Immature natural killer cell (primary cell): ENCODE measurements around the gene SERPINB1. TPM values are rescaled to one million over a fixed set of nuclear protein-coding genes. Genes with fewer than 3 reads are reported as not detected.
"Not testable (repeated sequence)": the region's sequence is repeated elsewhere in the genome, so short reads cannot be mapped to it uniquely, and the experiment has no call there.

Experiments used
- DNase-seq, 3 donors: peaks; one replicate each; pipeline ENCODE4 v3.0.0; 2022; ENCODE audit warnings: mixed read lengths in 1 of 3
- H3K27ac Mint-ChIP-seq, 6 donors: one replicate each; pipeline ENCODE4 v1.8.0; 2020; ENCODE audit warnings: mixed read lengths in 6 of 6, mild to moderate bottlenecking in 5 of 6, inconsistent platforms in 4 of 6, moderate library complexity in 3 of 6
- H3K27me3 Mint-ChIP-seq, 3 donors: one replicate each; pipeline ENCODE4 v1.8.0; 2020 to 2021; ENCODE audit warnings: low read depth in 3 of 3, mild to moderate bottlenecking in 3 of 3, mixed read lengths in 3 of 3, moderate library complexity in 3 of 3, inconsistent platforms in 1 of 3
- H3K36me3 Mint-ChIP-seq, 3 donors: one replicate each; pipeline ENCODE4 v1.8.0; 2020; ENCODE audit warnings: mixed read lengths in 3 of 3, inconsistent platforms in 2 of 3, mild to moderate bottlenecking in 2 of 3
- H3K4me1 Mint-ChIP-seq, 2 donors: one replicate each; pipeline ENCODE4 v1.8.0; 2020; ENCODE audit warnings: inconsistent platforms in 2 of 2, mild to moderate bottlenecking in 2 of 2, mixed read lengths in 2 of 2, moderate library complexity in 1 of 2
- H3K4me3 Mint-ChIP-seq, 5 donors: one replicate each; pipeline ENCODE4 v1.8.0; 2020; ENCODE audit warnings: mild to moderate bottlenecking in 5 of 5, mixed read lengths in 5 of 5, inconsistent platforms in 3 of 5, moderate library complexity in 3 of 5
- H3K9me3 Mint-ChIP-seq, 6 donors: one replicate each; pipeline ENCODE4 v1.8.0; 2020; ENCODE audit warnings: mild to moderate bottlenecking in 6 of 6, mixed read lengths in 6 of 6, inconsistent platforms in 4 of 6, moderate library complexity in 3 of 6
- polyA plus RNA-seq, 3 donors: library from polyadenylated mRNA; unstranded; fragments of 300-500 nt; fragmentation: Illumina TruSeq; gene quantifications; one replicate each; pipeline ENCODE4 v1.2.3, GENCODE V29; 2021

The SERPINB1 gene
- polyA plus RNA-seq: 100 to 1,000 TPM; 108 to 164 (median 162) TPM

GRCh38 chr6:2841264-2842138, at the start of gene SERPINB1:
Gene SERPINB1 (minus strand): TSS chr6:2841863. CDS start chr6:2840586, 1,277 bp downstream.
- Mint-ChIP-seq H3K4me3 (peak within 1 kb of the TSS; percentile 88 to 98 (median 95)), H3K9me3 (no peaks in the 10 kb centered on the region), H3K27ac (peak within 1 kb of the TSS; percentile 90 to 96 (median 92)), H3K36me3 (peaks cover 7 to 23% (median 10%) of the 10 kb centered on the region in 3 donors), H3K4me1 (peaks cover 61 to 71% of the 10 kb centered on the region in 2 donors), H3K27me3 (peaks cover 0 to 2% (median 2%) of the 10 kb centered on the region in 3 donors)
- DNase-seq: peak; percentile 81 to 86 (median 84)

- Mint-ChIP-seq H3K27me3 (no peaks in the 10 kb centered on the region), H3K4me3 (no peak overlapping the region), H3K36me3 (peaks cover 27 to 60% (median 52%) of the 10 kb centered on the region in 3 donors), H3K9me3 (peaks cover 0 to 1% (median 0%) of the 10 kb centered on the region in 6 donors), H3K4me1 (peaks cover 5 to 49% of the 10 kb centered on the region in 2 donors), H3K27ac (peak overlapping the region in 4 of 6 donors; percentile 36 to 72 (median 62))
- DNase-seq: no peak
Observed at GRCh38 chr6:2890976-2891767, 49.5 kb upstream of the SERPINB1 start.

GRCh38 chr6:2885967-2886735, 44.5 kb upstream of the SERPINB1 start:
- Mint-ChIP-seq H3K4me3 (no peak overlapping the region), H3K27me3 (peaks cover 0 to 2% (median 0%) of the 10 kb centered on the region in 3 donors), H3K4me1 (peaks cover 7 to 33% of the 10 kb centered on the region in 2 donors), H3K36me3 (peaks cover 20 to 35% (median 28%) of the 10 kb centered on the region in 3 donors), H3K9me3 (peaks cover 0 to 1% (median 0%) of the 10 kb centered on the region in 6 donors), H3K27ac (peak overlapping the region in 5 of 6 donors; percentile 31 to 80 (median 40))
- DNase-seq: no peak

- H3K4me3 Mint-ChIP-seq: no peak overlapping the region
- peaks cover 15 to 22% (median 15%) of the 10 kb centered on the region in 3 donors for H3K36me3 Mint-ChIP-seq
- H3K27me3 Mint-ChIP-seq: peaks cover 0 to 2% (median 2%) of the 10 kb centered on the region in 3 donors
- no peaks in the 10 kb centered on the region for H3K9me3 Mint-ChIP-seq
- peaks cover 20 to 39% of the 10 kb centered on the region in 2 donors for H3K4me1 Mint-ChIP-seq
- H3K27ac Mint-ChIP-seq: peak overlapping the region in 1 of 6 donors; percentile 24
- DNase-seq: no peak
Observed at GRCh38 chr6:2884804-2885203, 43.1 kb upstream of the SERPINB1 start.

- Mint-ChIP-seq H3K9me3 (no peaks in the 10 kb centered on the region), H3K36me3 (peaks cover 7 to 14% (median 10%) of the 10 kb centered on the region in 3 donors), H3K4me1 (peaks cover 29 to 45% of the 10 kb centered on the region in 2 donors), H3K27me3 (peaks cover 0 to 3% (median 2%) of the 10 kb centered on the region in 3 donors), H3K27ac (peak overlapping the region in 5 of 6 donors; percentile 0 to 80 (median 46)), H3K4me3 (no peak overlapping the region)
- DNase-seq: no peak
Observed at GRCh38 chr6:2883673-2884072, 42.0 kb upstream of the SERPINB1 start.

GRCh38 chr6:2881423-2881822, 39.8 kb upstream of the SERPINB1 start:
- Mint-ChIP-seq H3K36me3 (peaks cover 3 to 10% (median 9%) of the 10 kb centered on the region in 3 donors), H3K27me3 (peaks cover 0 to 3% (median 2%) of the 10 kb centered on the region in 3 donors), H3K4me1 (peaks cover 42 to 53% of the 10 kb centered on the region in 2 donors), H3K4me3 (peak overlapping the region; percentile 50 to 74 (median 66)), H3K27ac (peak overlapping the region; percentile 24 to 80 (median 56)), H3K9me3 (no peaks in the 10 kb centered on the region)
- no peak for DNase-seq

GRCh38 chr6:2880156-2880555, 38.5 kb upstream of the SERPINB1 start:
- H3K4me1 Mint-ChIP-seq: peaks cover 47 to 58% of the 10 kb centered on the region in 2 donors
- H3K27ac Mint-ChIP-seq: peak overlapping the region; percentile 6 to 80 (median 48)
- not testable (repeated sequence) for H3K27me3 Mint-ChIP-seq, H3K9me3 Mint-ChIP-seq, H3K36me3 Mint-ChIP-seq
- peak overlapping the region; percentile 34 to 66 (median 46) for H3K4me3 Mint-ChIP-seq
- DNase-seq: peak; percentile 45 to 54 (median 49)

GRCh38 chr6:2877960-2878359, 36.3 kb upstream of the SERPINB1 start:
- H3K27ac Mint-ChIP-seq: peak overlapping the region in 5 of 6 donors; percentile 3 to 90 (median 76)
- H3K9me3 Mint-ChIP-seq: no peaks in the 10 kb centered on the region
- peaks cover 0 to 3% (median 3%) of the 10 kb centered on the region in 3 donors for H3K27me3 Mint-ChIP-seq
- no peak for DNase-seq
- H3K36me3 Mint-ChIP-seq: no peaks in the 10 kb centered on the region
- peak overlapping the region in 3 of 5 donors; percentile 2 to 64 (median 16) for H3K4me3 Mint-ChIP-seq
- peaks cover 55 to 70% of the 10 kb centered on the region in 2 donors for H3K4me1 Mint-ChIP-seq

GRCh38 chr6:2877057-2877882, 35.6 kb upstream of the SERPINB1 start:
- H3K36me3 Mint-ChIP-seq: peaks cover 0 to 2% (median 2%) of the 10 kb centered on the region in 3 donors
- peaks cover 0 to 3% (median 3%) of the 10 kb centered on the region in 3 donors for H3K27me3 Mint-ChIP-seq
- no peak for DNase-seq
- peak overlapping the region; percentile 3 to 90 (median 85) for H3K27ac Mint-ChIP-seq
- H3K4me3 Mint-ChIP-seq: peak overlapping the region in 3 of 5 donors; percentile 10 to 78 (median 51)
- H3K9me3 Mint-ChIP-seq: no peaks in the 10 kb centered on the region
- peaks cover 56 to 70% of the 10 kb centered on the region in 2 donors for H3K4me1 Mint-ChIP-seq

GRCh38 chr6:2876210-2877056, 34.8 kb upstream of the SERPINB1 start:
- Mint-ChIP-seq H3K4me3 (peak overlapping the region; percentile 78 to 91 (median 88)), H3K27ac (peak overlapping the region; percentile 76 to 89 (median 85)), H3K9me3 (no peaks in the 10 kb centered on the region), H3K4me1 (peaks cover 52 to 63% of the 10 kb centered on the region in 2 donors), H3K36me3 (peaks cover 0 to 4% (median 3%) of the 10 kb centered on the region in 3 donors), H3K27me3 (peaks cover 0 to 3% (median 3%) of the 10 kb centered on the region in 3 donors)
- peak in 1 of 3 donors; percentile 25 for DNase-seq

GRCh38 chr6:2875359-2876191, 33.9 kb upstream of the SERPINB1 start:
- Mint-ChIP-seq H3K27ac (peak overlapping the region; percentile 63 to 82 (median 76)), H3K36me3 (peaks cover 0 to 4% (median 3%) of the 10 kb centered on the region in 3 donors), H3K4me3 (peak overlapping the region; percentile 82 to 89 (median 85)), H3K27me3 (peaks cover 0 to 3% (median 3%) of the 10 kb centered on the region in 3 donors), H3K4me1 (peaks cover 43 to 55% of the 10 kb centered on the region in 2 donors), H3K9me3 (no peaks in the 10 kb centered on the region)
- peak; percentile 25 to 45 (median 45) for DNase-seq
